Stimulated activated naive CD4-positive, alpha-beta T cell (primary cell): ENCODE measurements around the gene ARGFX.
"Not testable (repeated sequence)": the region's sequence is repeated elsewhere in the genome, so short reads cannot be mapped to it uniquely, and the experiment has no call there.

Source experiments
- DNase-seq, 6 experiments: peaks; one replicate each; lab custom pipeline; 2025; lab: John Stamatoyannopoulos, UW

The ARGFX gene

DNA sequence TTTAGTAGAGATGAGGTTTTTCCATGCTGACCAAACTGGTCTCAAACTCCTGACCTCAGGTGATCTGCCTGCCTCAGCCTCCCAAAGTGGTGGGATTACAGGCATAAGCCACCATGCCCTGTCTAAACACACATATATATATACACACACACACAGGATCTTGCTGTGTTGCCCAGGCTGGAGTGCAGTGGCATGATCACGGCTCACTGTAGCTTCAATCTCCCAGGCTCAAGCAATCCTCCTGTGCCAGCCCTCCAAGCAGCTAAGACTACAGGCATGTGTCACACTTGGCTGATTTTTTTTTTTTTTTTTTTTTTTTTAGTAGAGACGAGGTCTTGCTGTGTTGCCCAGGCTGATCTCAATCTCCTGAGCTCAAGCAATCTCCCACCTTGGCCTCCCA, 32.2 kb downstream of the ARGFX start:
- not testable (repeated sequence) for DNase-seq

- no peak for DNase-seq
Measured at GRCh38 chr3:121601212-121601812, 33.6 kb downstream of the ARGFX start.

DNA sequence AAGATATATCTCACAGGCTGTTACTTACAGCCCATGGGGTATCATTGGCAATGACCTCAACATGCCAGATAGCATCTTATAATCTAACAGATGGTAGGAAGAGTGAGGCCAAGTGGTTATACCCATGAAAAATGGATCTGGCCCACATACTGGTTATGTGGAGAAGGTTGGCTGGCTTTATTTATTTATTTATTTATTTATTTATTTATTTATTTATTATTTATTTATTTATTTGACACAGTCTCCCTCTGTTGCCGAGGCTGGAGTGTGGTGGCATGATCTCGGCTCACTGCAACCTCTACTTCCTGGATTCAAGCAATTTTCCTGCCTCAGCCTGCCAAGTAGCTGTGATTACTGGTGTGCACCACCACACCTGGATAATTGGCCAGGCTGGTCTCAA, 37.0 kb downstream of the ARGFX start:
- no peak for DNase-seq

DNA sequence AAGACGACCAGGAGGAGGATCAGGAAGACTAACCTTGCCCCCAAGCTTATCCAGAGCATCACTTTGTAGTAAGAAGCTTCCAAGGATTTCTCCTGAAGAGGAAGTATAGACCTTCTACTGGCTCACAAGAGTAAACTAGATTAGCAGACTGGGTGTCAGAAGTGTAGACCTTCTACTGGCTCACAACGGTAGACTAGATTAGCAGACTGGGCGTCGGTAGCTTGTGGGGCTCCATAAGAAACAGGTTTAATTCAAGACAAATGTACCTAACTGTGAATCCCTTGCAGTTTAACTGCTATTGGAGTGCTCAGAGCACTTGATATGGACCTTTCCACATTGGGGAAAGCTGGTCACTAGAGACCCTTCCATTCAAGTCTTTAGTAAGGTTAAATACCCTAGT, 38.4 kb downstream of the ARGFX start:
- DNase-seq: no peak
